OCI-LY1 (cell line): ENCODE results near the gene CYB561.

Experiments
- H2AFZ ChIP-seq: fragments of 200-600 bp; sonication (generic), shearing (Covaris generic); 2 replicates; pipeline ENCODE4 v1.6.0; 2014; ENCODE audit warnings: antibody characterized with exemption, mild to moderate bottlenecking, low read length
- H3F3A ChIP-seq: fragments of 200-600 bp; sonication (generic), shearing (Covaris generic); 2 replicates; pipeline ENCODE4 v1.6.0; 2014; ENCODE audit warnings: mild to moderate bottlenecking, antibody characterized with exemption, low read length, moderate library complexity; ENCODE audit not compliant: insufficient read depth
- H3K27ac ChIP-seq: fragments of 200-600 bp; sonication (generic); 2 replicates; pipeline ENCODE4 v1.5.1; 2014; ENCODE audit warnings: low read length, mixed run types, mild to moderate bottlenecking, low read depth; ENCODE audit not compliant: poor library complexity, severe bottlenecking
- H3K27me3 ChIP-seq: fragments of 200-600 bp; sonication (generic); 2 replicates; pipeline ENCODE4 v1.6.0; 2014; ENCODE audit warnings: antibody characterized with exemption, mild to moderate bottlenecking, low read length, moderate library complexity; ENCODE audit not compliant: insufficient read depth
- H3K36me3 ChIP-seq: fragments of 200-600 bp; sonication (generic); 2 replicates; pipeline ENCODE4 v1.6.1; 2014; ENCODE audit warnings: mild to moderate bottlenecking, antibody characterized with exemption, low read length, moderate library complexity, mixed read lengths; ENCODE audit not compliant: insufficient read depth
- H3K4me1 ChIP-seq: fragments of 200-600 bp; sonication (generic); 2 replicates; pipeline ENCODE4 v1.5.1; 2014; ENCODE audit warnings: mild to moderate bottlenecking, low read length, moderate library complexity; ENCODE audit not compliant: insufficient read depth, severe bottlenecking
- H3K4me2 ChIP-seq: fragments of 200-600 bp; sonication (generic), shearing (Covaris generic); 2 replicates; pipeline ENCODE4 v1.6.1; 2014; ENCODE audit warnings: low read length
- H3K4me3 ChIP-seq: fragments of 200-600 bp; sonication (generic); 2 replicates; pipeline ENCODE4 v1.5.1; 2014; ENCODE audit warnings: low read length, low read depth, mild to moderate bottlenecking, mixed read lengths; ENCODE audit not compliant: poor library complexity, severe bottlenecking
- H3K79me2 ChIP-seq: fragments of 200-600 bp; shearing (Covaris generic); 2 replicates; pipeline ENCODE4 v1.6.1; 2016; ENCODE audit warnings: mixed run types, low read length, mixed read lengths; ENCODE audit not compliant: insufficient read depth
- H3K9ac ChIP-seq: fragments of 200-600 bp; sonication (generic), shearing (Covaris generic); 2 replicates; pipeline ENCODE4 v1.6.1; 2014; ENCODE audit warnings: mild to moderate bottlenecking, low read length, mixed read lengths
- H3K9me2 ChIP-seq: fragments of 200-600 bp; sonication (generic), shearing (Covaris generic); 2 replicates; pipeline ENCODE4 v1.6.1; 2014; ENCODE audit warnings: low read depth, mild to moderate bottlenecking, low read length, mixed read lengths
- H3K9me3 ChIP-seq: fragments of 200-600 bp; shearing (Covaris generic); 2 replicates; pipeline ENCODE4 v1.6.1; 2014; ENCODE audit warnings: low read length, mixed read lengths
- H4K20me1 ChIP-seq: fragments of 200-600 bp; sonication (generic), shearing (Covaris generic); 2 replicates; pipeline ENCODE4 v1.6.0; 2016; ENCODE audit warnings: mild to moderate bottlenecking, low read length; ENCODE audit not compliant: insufficient read depth
- CTCF ChIP-seq: fragments of 200-600 bp; sonication (generic), shearing (Covaris generic); IDR thresholded peaks from 2 replicates; pipeline ENCODE4 v1.5.1; 2017; ENCODE audit warnings: mild to moderate bottlenecking, antibody characterized with exemption, low read length, moderate library complexity, mixed read lengths
- EZH2 ChIP-seq: fragments of 200-600 bp; sonication (generic), shearing (Covaris generic); IDR thresholded peaks from 2 replicates; pipeline ENCODE4 v1.8.0; 2017; ENCODE audit warnings: borderline replicate concordance, mixed run types, mild to moderate bottlenecking, antibody characterized with exemption, low read length, moderate library complexity, mixed read lengths

The CYB561 gene

GRCh38 chr17:63419949-63420867, 25.9 kb downstream of the CYB561 start:
- Histone ChIP-seq H3K4me2 (no peak overlapping the region), H3K9ac (no peak overlapping the region), H3K4me1 (no peaks in the 10 kb centered on the region), H3K9me2 (no peaks in the 10 kb centered on the region), H3K4me3 (no peak overlapping the region), H3F3A (no peaks in the 10 kb centered on the region), H3K9me3 (no peaks in the 10 kb centered on the region), H2AFZ (no peak overlapping the region), H3K36me3 (no peaks in the 10 kb centered on the region), H3K79me2 (no peaks in the 10 kb centered on the region), H4K20me1 (no peaks in the 10 kb centered on the region), H3K27ac (no peak overlapping the region), H3K27me3 (peaks cover 5% of the 10 kb centered on the region; the same call in 1 of the 2 replicates)
- TF ChIP-seq EZH2 (no peak), CTCF (no peak)

- Histone ChIP-seq H3K36me3 (no peaks in the 10 kb centered on the region), H3K4me1 (no peaks in the 10 kb centered on the region), H3K9ac (no peak overlapping the region), H3K4me3 (no peak overlapping the region), H3K9me3 (no peaks in the 10 kb centered on the region), H3F3A (no peaks in the 10 kb centered on the region), H3K27me3 (peaks cover 5% of the 10 kb centered on the region; the same call in 1 of the 2 replicates), H3K27ac (no peak overlapping the region), H3K4me2 (no peak overlapping the region), H4K20me1 (no peaks in the 10 kb centered on the region), H2AFZ (no peak overlapping the region), H3K9me2 (no peaks in the 10 kb centered on the region), H3K79me2 (no peaks in the 10 kb centered on the region)
- TF ChIP-seq CTCF, result no peak
- no peak for TF ChIP-seq EZH2
Observed at GRCh38 chr17:63419398-63419797, 26.7 kb downstream of the CYB561 start.

- Histone ChIP-seq H3K27ac (no peak overlapping the region), H4K20me1 (no peaks in the 10 kb centered on the region), H3K9me2 (no peaks in the 10 kb centered on the region), H3F3A (no peaks in the 10 kb centered on the region), H3K4me1 (no peaks in the 10 kb centered on the region), H3K9me3 (no peaks in the 10 kb centered on the region), H3K4me3 (no peak overlapping the region), H3K27me3 (peaks cover 5% of the 10 kb centered on the region; the same call in 1 of the 2 replicates), H3K36me3 (no peaks in the 10 kb centered on the region), H3K4me2 (no peak overlapping the region), H3K9ac (no peak overlapping the region), H3K79me2 (no peaks in the 10 kb centered on the region), H2AFZ (no peak overlapping the region)
- TF ChIP-seq EZH2, result no peak
- TF ChIP-seq CTCF, result no peak
Observed at GRCh38 chr17:63418540-63418939, 27.6 kb downstream of the CYB561 start.
